ENCODE measurements around the gene TMEM269.

- TF ChIP-seq POLR2A (IDR thresholded peaks at IDR 0.05) = no peak
- no peak for TF ChIP-seq CTCF (IDR thresholded peaks at IDR 0.05)
- no peak for TF ChIP-seq POLR2AphosphoS5 (IDR thresholded peaks at IDR 0.05)
Measured at GRCh38 chr1:42750041-42750440, 34.8 kb upstream of the TMEM269 start.

All from breast epithelium (tissue), 3 donors.